HepG2 (cell line): ENCODE measurements around the gene FMC1. TPM values are rescaled to one million over a fixed set of nuclear protein-coding genes. Genes with fewer than 3 reads are reported as not detected.

Source experiments
- ARID5B ChIP-seq: IDR thresholded peaks from 2 replicates; pipeline ENCODE4 v1.4.0; 2020; ENCODE audit warnings: mild to moderate bottlenecking, missing genetic modification reagents
- ARNTL ChIP-seq: sonication (generic); formaldehyde crosslinking; IDR thresholded peaks from 2 replicates; pipeline ENCODE4 v1.4.0; 2020; ENCODE audit warnings: mild to moderate bottlenecking, missing genetic modification reagents
- ASH2L ChIP-seq: fragments of 300-600, 200-600 bp; sonication (generic); IDR thresholded peaks from 2 replicates; pipeline ENCODE4 v1.7.0; 2017; ENCODE audit warnings: low read depth, mild to moderate bottlenecking, moderate library complexity, mixed read lengths, low read length; ENCODE audit not compliant: insufficient read length
- EHMT2 ChIP-seq: fragments of 200-600 bp; sonication (generic); IDR thresholded peaks from 2 replicates; pipeline ENCODE4 v1.7.0; 2017; ENCODE audit warnings: antibody characterized with exemption, low read depth, low read length, borderline replicate concordance
- GATAD2A ChIP-seq: IDR thresholded peaks from 2 replicates; pipeline ENCODE4 v1.6.1; 2016
- HDAC2 ChIP-seq: sonication (generic); formaldehyde crosslinking; IDR thresholded peaks from 2 replicates; pipeline ENCODE4 v1.4.0; 2020; ENCODE audit warnings: missing genetic modification reagents
- HNF4A ChIP-seq: sonication (generic); formaldehyde crosslinking; IDR thresholded peaks from 2 replicates; pipeline ENCODE4 v1.4.0; 2020; ENCODE audit warnings: missing genetic modification reagents
- HNF4G ChIP-seq, 2 experiments: sonication (generic) in 1 of 2; formaldehyde crosslinking in 1 of 2; IDR thresholded peaks; 2 replicates each; pipeline versions ENCODE4 v1.4.0 to v1.6.1; 2011 to 2020; ENCODE audit warnings: borderline replicate concordance in 2 of 2, low read depth in 2 of 2, mild to moderate bottlenecking in 2 of 2, low read length in 1 of 2, missing genetic modification reagents in 1 of 2, moderate library complexity in 1 of 2
- ISL2 ChIP-seq: sonication (generic); formaldehyde crosslinking; IDR thresholded peaks from 2 replicates; pipeline ENCODE4 v1.5.0; 2020; ENCODE audit warnings: missing genetic modification reagents
- ISX ChIP-seq: sonication (generic); formaldehyde crosslinking; conservative IDR thresholded peaks from 2 replicates; pipeline ENCODE4 v1.5.0; 2020; ENCODE audit warnings: missing genetic modification reagents
- NCOA2 ChIP-seq: sonication (generic); formaldehyde crosslinking; IDR thresholded peaks from 2 replicates; pipeline ENCODE4 v1.8.0; 2022; ENCODE audit warnings: inconsistent platforms
- PHF21A ChIP-seq: sonication (generic); formaldehyde crosslinking; IDR thresholded peaks from 2 replicates; pipeline ENCODE4 v1.5.0; 2020; ENCODE audit warnings: mild to moderate bottlenecking, missing genetic modification reagents
- POGZ ChIP-seq: sonication (generic); formaldehyde crosslinking; IDR thresholded peaks from 2 replicates; pipeline ENCODE4 v1.4.0; 2020; ENCODE audit warnings: mild to moderate bottlenecking, missing genetic modification reagents
- PPARG ChIP-seq: conservative IDR thresholded peaks from 2 replicates; pipeline ENCODE4 v1.6.1; 2016; ENCODE audit warnings: missing biosample characterization, missing genetic modification reagents
- RCOR2 ChIP-seq: IDR thresholded peaks from 2 replicates; pipeline ENCODE4 v1.6.1; 2016; ENCODE audit warnings: missing biosample characterization, missing genetic modification reagents
- RXRB ChIP-seq: IDR thresholded peaks from 2 replicates; pipeline ENCODE4 v1.6.1; 2016; ENCODE audit warnings: borderline replicate concordance, missing genetic modification reagents, missing compliant biosample characterization
- SNRNP70 ChIP-seq: fragments of 200-400 bp; formaldehyde crosslinking; IDR thresholded peaks from 2 replicates; pipeline ENCODE4 v1.6.1; 2017; ENCODE audit warnings: mild to moderate bottlenecking, low read depth, low read length, moderate library complexity
- SOX6 ChIP-seq, 2 experiments: fragments of 450-650 bp in 1 of 2; sonication (generic) in 1 of 2; formaldehyde crosslinking in 1 of 2; IDR thresholded peaks; 2 replicates each; pipeline versions ENCODE4 v1.4.0 to v1.6.1; 2017 to 2020; ENCODE audit warnings: antibody characterized with exemption in 1 of 2, mild to moderate bottlenecking in 1 of 2, missing genetic modification reagents in 1 of 2
- TRIM24 ChIP-seq: sonication (generic); formaldehyde crosslinking; IDR thresholded peaks from 2 replicates; pipeline ENCODE4 v1.8.0; 2022; ENCODE audit warnings: mild to moderate bottlenecking, missing genetic modification reagents
- ZFX ChIP-seq: sonication (generic); formaldehyde crosslinking; IDR thresholded peaks from 2 replicates; pipeline ENCODE4 v1.4.0; 2020; ENCODE audit warnings: mild to moderate bottlenecking, low read depth, missing genetic modification reagents, moderate library complexity
- ZNF362 ChIP-seq: sonication (generic); formaldehyde crosslinking; IDR thresholded peaks from 2 replicates; pipeline ENCODE4 v1.4.0; 2020; ENCODE audit warnings: missing genetic modification reagents, mild to moderate bottlenecking, borderline replicate concordance
- ZNF644 ChIP-seq: IDR thresholded peaks from 2 replicates; pipeline ENCODE4 v1.6.1; 2016; ENCODE audit warnings: low read depth
- ZNF772 ChIP-seq: sonication (generic); formaldehyde crosslinking; IDR thresholded peaks from 2 replicates; pipeline ENCODE4 v1.5.0; 2020; ENCODE audit warnings: mild to moderate bottlenecking, missing genetic modification reagents
- ZNF788 ChIP-seq: sonication (generic); formaldehyde crosslinking; IDR thresholded peaks from 2 replicates; pipeline ENCODE4 v1.5.0; 2020; ENCODE audit warnings: mild to moderate bottlenecking, missing genetic modification reagents, borderline replicate concordance
- ZSCAN31 ChIP-seq: sonication (generic); formaldehyde crosslinking; IDR thresholded peaks from 2 replicates; pipeline ENCODE4 v1.5.0; 2020; ENCODE audit warnings: low read depth, mild to moderate bottlenecking, missing genetic modification reagents
- polyA plus RNA-seq, 8 experiments: library from polyadenylated mRNA; depleted of rRNA in 3 of 8; stranded (reverse) in 7 of 8; unstranded in 1 of 8; fragments of >200 nt; fragmentation: Illumina TruSeq in 4 of 8; extraction: Trizol in 4 of 8; gene quantifications; 2 replicates each; pipeline versions ENCODE4 v1.2.1 to v1.2.3, GENCODE V29; 2011 to 2016; ENCODE audit warnings: low read depth in 4 of 8, missing spikeins in 1 of 8, mixed read lengths in 1 of 8; ENCODE audit not compliant: insufficient read depth in 1 of 8
- total RNA-seq, 5 experiments: library from RNA; depleted of rRNA; stranded (reverse); fragments of >200 nt; fragmentation: Illumina TruSeq; extraction: Trizol; gene quantifications; 2 replicates each; pipeline ENCODE4 v1.2.3, GENCODE V29; 2016; ENCODE audit warnings: low read depth in 1 of 5

Gene FMC1
- total and polyA plus RNA-seq, 2 of the 13 experiments (the other 11 are each of a cell fraction or from before 2014, with no cell fraction given): 39.2 to 50.7 TPM

- no peak for TF ChIP-seq RCOR2
- no peak for TF ChIP-seq ISL2 (CRISPR knock-in tag)
- peak; percentile 75 for TF ChIP-seq PPARG (CRISPR knock-in tag)
- no peak for TF ChIP-seq TRIM24 (CRISPR knock-in tag)
- TF ChIP-seq RXRB: peak; percentile 46; the same call in 1 of the 2 replicates
- TF ChIP-seq EHMT2: 0 out of 2 replicates have a peak, but pooled peaks have one; percentile 32
- no peak for TF ChIP-seq SOX6 (IDR thresholded peaks at IDR 0.05)
- TF ChIP-seq SOX6 (CRISPR knock-in tag; IDR thresholded peaks at IDR 0.05): 0 out of 2 replicates have a peak, but pooled peaks have one; percentile 21
- peak; percentile 76 for TF ChIP-seq HNF4A (CRISPR knock-in tag)
- TF ChIP-seq ZNF788 (CRISPR knock-in tag): 0 out of 2 replicates have a peak, but pooled peaks have one; percentile 39
- TF ChIP-seq HDAC2: 0 out of 2 replicates have a peak, but pooled peaks have one; percentile 24
- peak; percentile 64 for TF ChIP-seq HNF4G (IDR thresholded peaks at IDR 0.05; ENCODE audit: borderline replicate concordance, low read depth, low read length)
- TF ChIP-seq HNF4G (CRISPR knock-in tag; IDR thresholded peaks at IDR 0.05; ENCODE audit: borderline replicate concordance, low read depth): no peak
- TF ChIP-seq ZNF644 (CRISPR knock-in tag): peak; percentile 84
- TF ChIP-seq ISX: no peak
- 0 out of 2 replicates have a peak, but pooled peaks have one; percentile 42 for TF ChIP-seq ZNF772
- 0 out of 2 replicates have a peak, but pooled peaks have one; percentile 31 for TF ChIP-seq ARNTL
- 0 out of 2 replicates have a peak, but pooled peaks have one; percentile 20 for TF ChIP-seq ARID5B (CRISPR knock-in tag)
- TF ChIP-seq NCOA2 (CRISPR knock-in tag): 0 out of 2 replicates have a peak, but pooled peaks have one; percentile 17
- TF ChIP-seq ASH2L: peak; percentile 28
- TF ChIP-seq POGZ (CRISPR knock-in tag): 0 out of 2 replicates have a peak, but pooled peaks have one; percentile 16
- 0 out of 2 replicates have a peak, but pooled peaks have one; percentile 34 for TF ChIP-seq ZSCAN31 (CRISPR knock-in tag)
- TF ChIP-seq SNRNP70: no peak
- 0 out of 2 replicates have a peak, but pooled peaks have one; percentile 21 for TF ChIP-seq PHF21A
- TF ChIP-seq GATAD2A (CRISPR knock-in tag): peak; percentile 61
- TF ChIP-seq ZNF362: peak; percentile 93
- peak; percentile 68 for TF ChIP-seq ZFX (CRISPR knock-in tag)
Measured at GRCh38 chr7:139294951-139295575, 46.1 kb upstream of the FMC1 start (continued).
